K562 (cell line): ENCODE results near the gene SMAP2. TPM values are rescaled to one million over a fixed set of nuclear protein-coding genes. Genes with fewer than 3 reads are reported as not detected.

Source experiments
- ARHGAP35 ChIP-seq: fragments of 450-650 bp; IDR thresholded peaks from 2 replicates; pipeline ENCODE4 v1.6.1; 2018; ENCODE audit not compliant: partially characterized antibody
- ATF6 ChIP-seq: sonication (generic); formaldehyde crosslinking; IDR thresholded peaks from 2 replicates; pipeline ENCODE4 v1.4.0; 2020; ENCODE audit warnings: mild to moderate bottlenecking, missing genetic modification reagents
- CBFA2T3 ChIP-seq: fragments of 450-650 bp; IDR thresholded peaks from 2 replicates; pipeline ENCODE4 v1.6.1; 2017
- CCNT2 ChIP-seq: IDR thresholded peaks from 2 replicates; pipeline ENCODE4 v1.6.1; 2011; ENCODE audit warnings: borderline replicate concordance, low read depth, mild to moderate bottlenecking, moderate library complexity, mixed read lengths, low read length; ENCODE audit not compliant: insufficient read length; ENCODE audit errors: extremely low read depth
- DDX20 ChIP-seq: fragments of 450-650 bp; IDR thresholded peaks from 2 replicates; pipeline ENCODE4 v1.6.1; 2016; ENCODE audit warnings: missing genetic modification characterization, low read depth, mild to moderate bottlenecking, missing compliant biosample characterization, moderate library complexity
- FOXA3 ChIP-seq, 2 experiments: fragments of 450-650 bp in 1 of 2; sonication (generic) in 1 of 2; formaldehyde crosslinking; IDR thresholded peaks in 1 of 2; conservative IDR thresholded peaks in 1 of 2; 2 replicates each; pipeline versions ENCODE4 v1.4.0 to v1.8.0; 2020 to 2022; ENCODE audit warnings: mild to moderate bottlenecking in 2 of 2, missing genetic modification reagents in 1 of 2
- GTF2B ChIP-seq: IDR thresholded peaks from 2 replicates; pipeline ENCODE4 v1.6.1; 2011; ENCODE audit not compliant: insufficient read length; ENCODE audit errors: extremely low read depth
- IRF2 ChIP-seq: sonication (generic); formaldehyde crosslinking; IDR thresholded peaks from 2 replicates; pipeline ENCODE4 v1.8.1; 2022; ENCODE audit warnings: mild to moderate bottlenecking, missing genetic modification reagents
- JUND ChIP-seq, 2 experiments: IDR thresholded peaks; 2 replicates in 1 of 2; 3 replicates in 1 of 2; pipeline ENCODE4 v1.6.1; 2011; ENCODE audit warnings: borderline replicate concordance in 2 of 2, low read depth in 2 of 2, low read length in 2 of 2, improper control_type of control experiment in 1 of 2, missing biosample characterization in 1 of 2, missing genetic modification characterization in 1 of 2, missing genetic modification reagents in 1 of 2
- LCOR ChIP-seq: sonication (generic); formaldehyde crosslinking; IDR thresholded peaks from 2 replicates; pipeline ENCODE4 v1.8.0; 2022; ENCODE audit warnings: mild to moderate bottlenecking, missing genetic modification reagents
- MTA1 ChIP-seq: fragments of 450-650 bp; IDR thresholded peaks from 2 replicates; pipeline ENCODE4 v1.6.1; 2017; ENCODE audit warnings: borderline replicate concordance
- POLR2AphosphoS2 ChIP-seq: IDR thresholded peaks from 2 replicates; pipeline ENCODE4 v1.6.1; 2012; ENCODE audit warnings: low read length, improper control_type of control experiment
- POLR2B ChIP-seq: fragments of 450-650 bp; IDR thresholded peaks from 2 replicates; pipeline ENCODE4 v1.6.1; 2018; ENCODE audit warnings: low read depth; ENCODE audit not compliant: partially characterized antibody
- SNAPC5 ChIP-seq: fragments of 250-450 bp; sonication (Bioruptor Pico); IDR thresholded peaks from 2 replicates; pipeline ENCODE4 v1.8.0; 2021; ENCODE audit warnings: moderate library complexity, mild to moderate bottlenecking, inconsistent platforms
- STAG1 ChIP-seq: sonication (generic); formaldehyde crosslinking; IDR thresholded peaks from 2 replicates; pipeline ENCODE4 v1.5.0; 2020; ENCODE audit warnings: missing genetic modification reagents, borderline replicate concordance
- STAT5B ChIP-seq: fragments of 250-450 bp; sonication (Bioruptor Pico); IDR thresholded peaks from 2 replicates; pipeline ENCODE4 v1.8.0; 2021; ENCODE audit warnings: mild to moderate bottlenecking, inconsistent platforms
- THRA ChIP-seq: fragments of 450-650 bp; IDR thresholded peaks from 2 replicates; pipeline ENCODE4 v1.6.1; 2017; ENCODE audit warnings: mild to moderate bottlenecking, moderate library complexity
- TRIM24 ChIP-seq, 2 experiments: fragments of 450-650 bp; IDR thresholded peaks; 2 replicates each; pipeline ENCODE4 v1.6.1; 2016
- ZBTB8A ChIP-seq: fragments of 450-650 bp; IDR thresholded peaks from 2 replicates; pipeline ENCODE4 v1.6.1; 2018; ENCODE audit warnings: mild to moderate bottlenecking, moderate library complexity; ENCODE audit not compliant: partially characterized antibody
- ZFP30 ChIP-seq: fragments of 250-450 bp; sonication (Bioruptor Pico); IDR thresholded peaks from 2 replicates; pipeline ENCODE4 v1.8.0; 2022; ENCODE audit warnings: moderate library complexity, mild to moderate bottlenecking, inconsistent platforms, borderline replicate concordance
- ZNF217 ChIP-seq: sonication (generic); formaldehyde crosslinking; IDR thresholded peaks from 2 replicates; pipeline ENCODE4 v1.8.0; 2022; ENCODE audit warnings: mild to moderate bottlenecking, missing genetic modification reagents
- ZNF232 ChIP-seq: sonication (generic); formaldehyde crosslinking; IDR thresholded peaks from 2 replicates; pipeline ENCODE4 v1.8.0; 2022; ENCODE audit warnings: mild to moderate bottlenecking, missing genetic modification reagents
- ZNF511 ChIP-seq: sonication (generic); formaldehyde crosslinking; IDR thresholded peaks from 2 replicates; pipeline ENCODE4 v1.8.0; 2022; ENCODE audit warnings: mild to moderate bottlenecking, missing genetic modification reagents
- polyA plus RNA-seq, 8 experiments: library from polyadenylated mRNA; depleted of rRNA in 4 of 8; stranded (reverse) in 5 of 8; unstranded in 3 of 8; fragments of >200 nt; fragmentation: Nextera tagmentation in 2 of 8; fragmentation: Illumina TruSeq in 1 of 8; extraction: Ambion mirVana in 2 of 8; extraction: Trizol in 1 of 8; gene quantifications; 2 replicates each; pipeline versions ENCODE4 v1.2.1 to v1.2.3, GENCODE V29; 2011 to 2014; ENCODE audit warnings: inconsistent platforms in 1 of 8, missing spikeins in 1 of 8
- total RNA-seq, 7 experiments: library from RNA; depleted of rRNA in 6 of 7; stranded (reverse); fragments of >200 nt in 6 of 7; fragmentation: Illumina TruSeq in 2 of 7; extraction: Trizol in 2 of 7; gene quantifications; 2 replicates each; pipeline versions ENCODE4 v1.2.1 to v1.2.3, GENCODE V29; 2011 to 2021; ENCODE audit warnings: low replicate concordance in 1 of 7

Gene SMAP2
- total and polyA plus RNA-seq, 9 of the 15 experiments (the other 6 are each of a cell fraction or from before 2014, with no cell fraction given) = 38.7 to 212 (median 94.1) TPM

GRCh38 chr1:40383488-40384412, 10.2 kb downstream of the SMAP2 start (continued):
- 0 out of 4 replicates have a peak, but pooled peaks of 1 of the 2 experiments have one; percentile 22 for TF ChIP-seq TRIM24 (IDR thresholded peaks at IDR 0.05)
- TF ChIP-seq ZFP30 (CRISPR knock-in tag) = no peak
- TF ChIP-seq ZNF217 = no peak
- TF ChIP-seq STAT5B (CRISPR knock-in tag) = no peak
- TF ChIP-seq STAG1 = no peak
- TF ChIP-seq LCOR = no peak
- TF ChIP-seq ATF6 (CRISPR knock-in tag) = no peak
- no peak for TF ChIP-seq POLR2B
- TF ChIP-seq DDX20 (tag) = no peak
- TF ChIP-seq GTF2B = no peak
- no peak for TF ChIP-seq ZNF511 (CRISPR knock-in tag)
- TF ChIP-seq ARHGAP35 = no peak
- peak in 1 of 2 experiments; percentile 55; a peak in 1 of 4 replicates for TF ChIP-seq FOXA3 (CRISPR knock-in tag; conservative IDR thresholded peaks at IDR 0.05 in 1 of 2, IDR thresholded peaks at IDR 0.05 in 1 of 2)
- TF ChIP-seq SNAPC5 (CRISPR knock-in tag) = no peak
- TF ChIP-seq THRA = no peak
- TF ChIP-seq IRF2 (CRISPR knock-in tag) = no peak
- TF ChIP-seq CBFA2T3 = peak; percentile 83
- no peak for TF ChIP-seq POLR2AphosphoS2
- no peak for TF ChIP-seq ZBTB8A
- TF ChIP-seq MTA1 = no peak
- TF ChIP-seq JUND (IDR thresholded peaks at IDR 0.05; ENCODE audit: borderline replicate concordance, low read depth, low read length) = peak; percentile 2
- peak; percentile 14; the same call in 1 of the 3 replicates for TF ChIP-seq JUND (tag; IDR thresholded peaks at IDR 0.05; ENCODE audit: borderline replicate concordance, low read depth, low read length)
- TF ChIP-seq CCNT2 = no peak
- TF ChIP-seq ZNF232 (CRISPR knock-in tag) = no peak
